Stimulated activated naive B cell treated with anti-CD40 and anti-IgM and Interleukin-4, amounts not matched to agents 10 μg/mL and 1 μg/mL and 100 μg/mL, for 72 hours (primary cell): ENCODE measurements around the gene OPCML.

ENCODE experiments used
- ATAC-seq, 2 donors: fragments of 150-1000 bp; cut with Tn5 transposase; replicated peaks; 2 replicates each; pipeline ENCODE4 v1.10.0; 2021; ENCODE audit warnings: moderate library complexity in 1 of 2
- DNase-seq: peaks from one replicate; pipeline ENCODE4 v3.0.0; 2021
- H3K27ac Mint-ChIP-seq: one replicate; pipeline ENCODE4 v1.8.0; 2022; ENCODE audit warnings: mild to moderate bottlenecking, mixed read lengths
- H3K27me3 Mint-ChIP-seq, 2 donors: one replicate each; pipeline ENCODE4 v1.8.0; 2022; ENCODE audit warnings: mixed read lengths in 2 of 2
- H3K36me3 Mint-ChIP-seq, 2 donors: one replicate each; pipeline ENCODE4 v1.8.0; 2022; ENCODE audit warnings: mixed read lengths in 2 of 2, mild to moderate bottlenecking in 1 of 2
- H3K4me1 Mint-ChIP-seq, 2 donors: one replicate each; pipeline ENCODE4 v1.8.0; 2022; ENCODE audit warnings: mixed read lengths in 2 of 2, mild to moderate bottlenecking in 1 of 2
- H3K4me3 Mint-ChIP-seq, 2 donors: one replicate each; pipeline ENCODE4 v1.8.0; 2022; ENCODE audit warnings: mild to moderate bottlenecking in 2 of 2, mixed read lengths in 2 of 2, moderate library complexity in 1 of 2
- H3K9me3 Mint-ChIP-seq, 2 donors: one replicate each; pipeline ENCODE4 v1.8.0; 2022; ENCODE audit warnings: mixed read lengths in 2 of 2, mild to moderate bottlenecking in 1 of 2

Gene OPCML

GRCh38 chr11:132853886-132854285, 678.4 kb downstream of the OPCML start:
- Mint-ChIP-seq H3K9me3 (peaks cover 0 to 1% of the 10 kb centered on the region in 2 donors), H3K4me3 (no peak overlapping the region), H3K4me1 (no peaks in the 10 kb centered on the region), H3K27me3 (no peaks in the 10 kb centered on the region), H3K36me3 (no peaks in the 10 kb centered on the region), H3K27ac (no peak overlapping the region)
- DNase-seq (no peak), ATAC-seq (no peak)

GRCh38 chr11:132852361-132852760, 679.9 kb downstream of the OPCML start:
- H3K4me1 Mint-ChIP-seq = no peaks in the 10 kb centered on the region
- H3K27ac Mint-ChIP-seq = no peak overlapping the region
- DNase-seq (no peak), ATAC-seq (no peak)
- no peaks in the 10 kb centered on the region for H3K27me3 Mint-ChIP-seq
- H3K9me3 Mint-ChIP-seq = peaks cover 0 to 1% of the 10 kb centered on the region in 2 donors
- H3K4me3 Mint-ChIP-seq = no peak overlapping the region
- H3K36me3 Mint-ChIP-seq = no peaks in the 10 kb centered on the region

DNA sequence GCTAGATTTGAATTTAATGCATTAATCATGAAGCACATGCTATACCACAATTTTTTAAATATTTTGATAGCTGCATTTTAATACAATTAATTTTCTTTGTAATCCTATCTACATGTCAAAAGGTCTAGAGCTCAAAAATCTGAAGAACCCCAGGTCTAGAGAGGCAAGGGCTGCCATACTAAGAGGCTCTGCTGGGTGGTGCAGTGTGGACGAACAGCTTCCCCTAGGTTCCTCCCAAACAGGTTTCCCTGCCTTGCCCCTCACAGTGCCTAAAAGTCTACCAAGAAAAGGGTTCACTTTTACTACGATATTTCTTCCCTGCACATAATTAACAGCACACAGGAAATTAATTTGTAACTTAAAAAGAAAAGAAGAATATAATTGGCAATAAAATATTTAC, 681.1 kb downstream of the OPCML start:
- no peaks in the 10 kb centered on the region for H3K4me1 Mint-ChIP-seq
- no peak overlapping the region for H3K27ac Mint-ChIP-seq
- H3K27me3 Mint-ChIP-seq = no peaks in the 10 kb centered on the region
- H3K4me3 Mint-ChIP-seq = no peak overlapping the region
- H3K36me3 Mint-ChIP-seq = no peaks in the 10 kb centered on the region
- DNase-seq = no peak
- ATAC-seq = no peak
- H3K9me3 Mint-ChIP-seq = no peaks in the 10 kb centered on the region

DNA sequence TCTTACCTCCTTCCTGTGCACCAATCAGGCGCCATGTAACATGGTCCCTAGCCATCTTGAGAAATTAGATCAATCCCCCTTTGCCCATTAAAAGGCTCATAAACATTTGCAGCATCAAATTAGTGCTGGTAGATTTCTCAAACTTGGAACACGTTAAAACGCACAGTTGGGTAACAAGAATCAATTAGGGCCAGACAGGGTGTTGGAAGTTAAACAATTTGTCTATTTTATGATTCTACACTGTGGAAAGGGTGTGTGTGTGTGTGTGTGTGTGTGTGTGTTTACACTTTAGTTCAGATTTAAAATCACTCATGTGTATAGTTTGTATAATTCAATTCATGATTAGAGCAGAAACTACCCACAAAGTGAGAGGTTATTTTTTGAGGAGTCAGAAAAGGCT, 682.0 kb downstream of the OPCML start:
- no peaks in the 10 kb centered on the region for H3K36me3 Mint-ChIP-seq
- no peak overlapping the region for H3K4me3 Mint-ChIP-seq
- no peaks in the 10 kb centered on the region for H3K27me3 Mint-ChIP-seq
- H3K27ac Mint-ChIP-seq = no peak overlapping the region
- H3K4me1 Mint-ChIP-seq = no peaks in the 10 kb centered on the region
- ATAC-seq = no peak
- H3K9me3 Mint-ChIP-seq = no peaks in the 10 kb centered on the region
- DNase-seq = no peak

GRCh38 chr11:132848336-132848735, 684.0 kb downstream of the OPCML start:
- Mint-ChIP-seq H3K27ac (no peak overlapping the region), H3K36me3 (no peaks in the 10 kb centered on the region), H3K27me3 (no peaks in the 10 kb centered on the region), H3K9me3 (peaks cover 1 to 4% of the 10 kb centered on the region in 2 donors), H3K4me3 (no peak overlapping the region), H3K4me1 (no peaks in the 10 kb centered on the region)
- ATAC-seq = no peak
- DNase-seq = no peak

GRCh38 chr11:132846075-132846474, 686.2 kb downstream of the OPCML start:
- Mint-ChIP-seq H3K27me3 (no peaks in the 10 kb centered on the region), H3K9me3 (peaks cover 1 to 4% of the 10 kb centered on the region in 2 donors), H3K27ac (no peak overlapping the region), H3K36me3 (no peaks in the 10 kb centered on the region), H3K4me1 (no peaks in the 10 kb centered on the region), H3K4me3 (no peak overlapping the region)
- no peak for ATAC-seq
- no peak for DNase-seq

DNA sequence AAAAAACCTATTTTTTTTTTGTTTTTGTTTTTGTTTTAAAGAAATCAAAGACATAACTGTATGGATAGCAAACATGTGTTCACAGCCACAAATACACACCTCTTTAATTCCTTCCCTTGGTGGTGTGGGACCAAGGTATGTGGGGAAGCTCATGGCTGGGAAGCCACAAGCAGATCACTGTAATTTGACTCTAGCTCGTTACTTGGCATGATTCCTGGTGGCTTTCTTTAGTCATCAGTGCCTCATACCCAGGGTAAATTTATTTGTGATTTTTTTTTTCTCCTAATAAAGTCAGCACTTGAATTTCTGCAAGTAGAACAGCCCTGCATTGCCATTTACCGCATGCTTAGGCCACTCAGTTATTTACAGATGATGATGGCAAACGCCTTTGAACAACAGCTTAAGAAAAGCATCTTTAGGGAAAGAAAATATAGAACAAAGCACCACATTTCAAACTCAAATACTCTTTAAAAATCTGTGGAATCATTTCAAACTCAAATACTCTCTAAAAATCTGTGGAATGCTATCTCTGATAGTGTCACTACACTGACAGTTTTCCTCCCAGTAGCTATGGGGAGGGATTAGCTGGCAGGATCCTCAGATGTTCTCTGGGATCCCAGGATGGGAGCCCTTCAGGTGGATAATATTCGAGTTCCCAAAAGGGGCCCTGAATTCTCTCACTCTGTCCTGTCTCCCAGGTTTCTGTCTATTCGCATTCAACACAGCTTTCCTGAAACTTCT, 687.2 kb downstream of the OPCML start:
- Mint-ChIP-seq H3K36me3 (no peaks in the 10 kb centered on the region), H3K27ac (no peak overlapping the region), H3K9me3 (peaks cover 1 to 4% of the 10 kb centered on the region in 2 donors), H3K4me3 (no peak overlapping the region), H3K4me1 (no peaks in the 10 kb centered on the region), H3K27me3 (no peaks in the 10 kb centered on the region)
- no peak for ATAC-seq
- no peak for DNase-seq

- ATAC-seq (no peak), DNase-seq (no peak)
- Mint-ChIP-seq H3K36me3 (no peaks in the 10 kb centered on the region), H3K4me1 (no peaks in the 10 kb centered on the region), H3K27me3 (no peaks in the 10 kb centered on the region), H3K4me3 (no peak overlapping the region), H3K27ac (no peak overlapping the region), H3K9me3 (peaks cover 8 to 10% of the 10 kb centered on the region in 2 donors)
Observed at GRCh38 chr11:132840660-132841059, 691.6 kb downstream of the OPCML start.

DNA sequence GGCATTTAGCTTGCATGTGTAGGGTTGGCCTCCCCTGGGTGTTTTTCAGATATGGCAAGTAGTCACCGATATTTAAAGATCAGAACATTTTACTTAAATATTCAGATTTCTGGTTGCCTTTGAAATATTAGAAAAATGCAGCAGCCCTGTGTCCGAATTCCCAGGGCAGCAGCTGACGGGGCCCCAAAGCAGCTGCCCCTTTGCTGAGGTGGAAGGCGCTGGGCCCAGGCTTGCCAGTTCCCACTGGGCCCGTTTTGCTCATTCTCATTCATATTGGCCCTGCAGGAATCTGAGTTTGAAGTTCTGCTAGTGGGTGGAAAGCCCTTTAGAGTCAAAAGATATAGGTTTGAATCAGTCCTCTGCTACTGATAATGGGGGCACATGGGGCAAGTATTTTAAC, 692.1 kb downstream of the OPCML start:
- Mint-ChIP-seq H3K27ac (no peak overlapping the region), H3K4me3 (no peak overlapping the region), H3K4me1 (no peaks in the 10 kb centered on the region), H3K27me3 (no peaks in the 10 kb centered on the region), H3K36me3 (no peaks in the 10 kb centered on the region), H3K9me3 (peaks cover 8 to 10% of the 10 kb centered on the region in 2 donors)
- DNase-seq (no peak), ATAC-seq (no peak)

DNA sequence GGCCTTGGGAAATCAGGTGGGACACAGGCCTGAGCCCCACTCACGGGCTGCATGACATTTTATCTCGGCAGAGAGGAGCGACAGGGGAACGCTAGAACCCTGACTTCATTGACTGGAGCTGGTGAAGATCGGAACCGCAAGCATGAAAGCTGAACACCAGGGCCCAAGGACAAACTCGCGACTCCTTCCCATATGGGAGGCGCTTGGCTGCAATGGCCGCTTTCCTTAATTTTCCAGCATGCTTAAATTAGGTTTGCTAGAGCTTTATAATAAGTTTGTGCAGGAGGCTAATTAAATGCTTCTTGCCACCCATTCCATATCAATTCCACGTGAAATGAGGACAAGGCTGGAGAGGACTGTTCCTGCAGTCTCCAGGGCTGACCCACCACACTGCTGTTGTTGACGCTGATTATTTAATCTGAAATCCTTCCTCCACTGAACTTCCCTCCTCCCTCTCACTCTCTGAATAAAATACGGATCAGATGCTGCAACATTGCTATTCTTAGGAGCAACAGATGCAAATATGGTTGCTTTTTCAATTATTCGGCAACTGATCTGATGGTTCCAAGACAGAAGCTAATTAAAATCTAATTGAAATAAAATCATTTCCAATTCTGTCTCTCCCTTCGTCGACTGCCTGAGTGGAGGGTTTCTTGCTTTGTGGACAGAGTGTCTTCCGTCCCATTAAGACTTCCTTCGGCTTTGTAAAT, 692.9 kb downstream of the OPCML start:
- Mint-ChIP-seq H3K4me3 (no peak overlapping the region), H3K4me1 (no peaks in the 10 kb centered on the region), H3K9me3 (peaks cover 8 to 10% of the 10 kb centered on the region in 2 donors), H3K36me3 (no peaks in the 10 kb centered on the region), H3K27ac (no peak overlapping the region), H3K27me3 (no peaks in the 10 kb centered on the region)
- DNase-seq = no peak
- no peak for ATAC-seq

GRCh38 chr11:132838627-132839026, 693.7 kb downstream of the OPCML start:
- Mint-ChIP-seq H3K36me3 (no peaks in the 10 kb centered on the region), H3K9me3 (peaks cover 4 to 9% of the 10 kb centered on the region in 2 donors), H3K4me1 (no peaks in the 10 kb centered on the region), H3K27me3 (no peaks in the 10 kb centered on the region), H3K4me3 (no peak overlapping the region), H3K27ac (no peak overlapping the region)
- ATAC-seq (no peak), DNase-seq (no peak)

GRCh38 chr11:132831272-132831671, 701.0 kb downstream of the OPCML start:
- no peak for ATAC-seq
- DNase-seq = no peak

DNA sequence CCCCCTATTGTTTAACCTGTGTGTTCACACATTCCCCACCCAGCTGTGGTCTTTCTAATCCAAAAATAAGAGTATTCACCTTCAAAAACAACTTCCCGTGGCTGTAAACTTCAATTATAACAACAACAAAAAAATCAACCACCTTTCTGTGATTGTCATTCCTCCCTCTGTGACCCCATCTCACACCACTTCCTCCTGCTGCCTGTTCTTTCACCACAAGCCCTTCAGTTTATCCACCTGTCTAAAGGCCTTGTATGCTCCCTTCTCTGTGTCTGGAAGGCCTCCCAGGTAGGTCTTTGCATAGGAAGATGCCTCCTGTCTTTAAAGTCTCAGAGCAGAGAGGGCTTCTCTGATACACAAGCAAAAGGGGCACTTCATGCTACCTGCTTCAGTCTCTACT, 707.7 kb downstream of the OPCML start:
- H3K36me3 Mint-ChIP-seq = no peaks in the 10 kb centered on the region
- no peak for ATAC-seq
- DNase-seq = no peak
- no peak overlapping the region for H3K27ac Mint-ChIP-seq
- no peaks in the 10 kb centered on the region for H3K4me1 Mint-ChIP-seq
- no peaks in the 10 kb centered on the region for H3K27me3 Mint-ChIP-seq
- no peaks in the 10 kb centered on the region for H3K9me3 Mint-ChIP-seq
- H3K4me3 Mint-ChIP-seq = no peak overlapping the region

More at GRCh38 chr11:132831272-132831671, 701.0 kb downstream of the OPCML start:
- no peak overlapping the region for H3K4me3 Mint-ChIP-seq
- H3K36me3 Mint-ChIP-seq = no peaks in the 10 kb centered on the region
- no peak overlapping the region for H3K27ac Mint-ChIP-seq
- peaks cover 0 to 3% of the 10 kb centered on the region in 2 donors for H3K9me3 Mint-ChIP-seq
- H3K4me1 Mint-ChIP-seq = no peaks in the 10 kb centered on the region
- no peaks in the 10 kb centered on the region for H3K27me3 Mint-ChIP-seq

- Mint-ChIP-seq H3K27ac (no peak overlapping the region), H3K36me3 (no peaks in the 10 kb centered on the region), H3K9me3 (no peaks in the 10 kb centered on the region), H3K4me3 (no peak overlapping the region), H3K27me3 (no peaks in the 10 kb centered on the region), H3K4me1 (no peaks in the 10 kb centered on the region)
- no peak for ATAC-seq
- DNase-seq = no peak
Observed at GRCh38 chr11:132822276-132822675, 710.0 kb downstream of the OPCML start.

GRCh38 chr11:132821499-132821898, 710.8 kb downstream of the OPCML start:
- ATAC-seq (no peak), DNase-seq (no peak)
- H3K9me3 Mint-ChIP-seq = no peaks in the 10 kb centered on the region
- H3K4me3 Mint-ChIP-seq = no peak overlapping the region
- H3K36me3 Mint-ChIP-seq = no peaks in the 10 kb centered on the region
- no peaks in the 10 kb centered on the region for H3K27me3 Mint-ChIP-seq
- H3K4me1 Mint-ChIP-seq = no peaks in the 10 kb centered on the region
- H3K27ac Mint-ChIP-seq = no peak overlapping the region
